Smooth muscle cell (in vitro differentiated cells): Measurements from ENCODE around the gene DEDD2. TPM values are rescaled to one million over a fixed set of nuclear protein-coding genes. Genes with fewer than 3 reads are reported as not detected.

Source experiments
- DNase-seq: peaks from one replicate; lab custom pipeline; 2025; ENCODE audit not compliant: unreplicated experiment; lab: John Stamatoyannopoulos, UW
- H2AFZ ChIP-seq: fragments of 200-600 bp; sonication (generic); 2 replicates; pipeline ENCODE4 v1.6.0; 2016; ENCODE audit warnings: antibody characterized with exemption, low read depth, mild to moderate bottlenecking
- H3F3A ChIP-seq: fragments of 200-600 bp; sonication (generic); 2 replicates; pipeline ENCODE4 v1.6.0; 2017; ENCODE audit warnings: antibody characterized with exemption, low read depth
- H3K27ac ChIP-seq: fragments of 200-600 bp; sonication (generic); 2 replicates; pipeline ENCODE4 v1.5.1; 2016; ENCODE audit warnings: low read depth, mild to moderate bottlenecking
- H3K27me3 ChIP-seq: fragments of 200-600 bp; sonication (generic); 2 replicates; pipeline ENCODE4 v1.6.1; 2016; ENCODE audit warnings: low read depth, mild to moderate bottlenecking
- H3K36me3 ChIP-seq: fragments of 200-600 bp; sonication (generic); 2 replicates; pipeline ENCODE4 v1.5.1; 2016; ENCODE audit warnings: low read depth
- H3K4me1 ChIP-seq: fragments of 200-600 bp; sonication (generic); 2 replicates; pipeline ENCODE4 v1.5.1; 2016; ENCODE audit warnings: low read depth
- H3K4me2 ChIP-seq: fragments of 200-600 bp; sonication (generic); 2 replicates; pipeline ENCODE4 v1.6.0; 2016; ENCODE audit warnings: mild to moderate bottlenecking
- H3K4me3 ChIP-seq: fragments of 200-600 bp; sonication (generic); 2 replicates; pipeline ENCODE4 v1.5.1; 2016; ENCODE audit warnings: mild to moderate bottlenecking
- H3K79me2 ChIP-seq: fragments of 200-600 bp; sonication (generic); 2 replicates; pipeline ENCODE4 v1.6.0; 2016; ENCODE audit warnings: low read depth, mild to moderate bottlenecking
- H3K9ac ChIP-seq: fragments of 200-600 bp; sonication (generic); 2 replicates; pipeline ENCODE4 v1.6.0; 2016; ENCODE audit warnings: low read depth
- H3K9me3 ChIP-seq: fragments of 200-600 bp; sonication (generic); replicated peaks from 2 replicates; pipeline ENCODE4 v1.5.1; 2016; ENCODE audit warnings: low read depth
- H4K20me1 ChIP-seq: fragments of 200-600 bp; sonication (generic); 2 replicates; pipeline ENCODE4 v1.6.0; 2016; ENCODE audit warnings: low read depth
- WGBS: methylation state at CpG from one replicate; pipeline ENCODE4 v1.1.7; 2016; ENCODE audit warnings: low lambda C conversion rate; 5-methylcytosine and 5-hydroxymethylcytosine counted together
- polyA plus RNA-seq: library from polyadenylated mRNA; unstranded; fragments of >200 nt; fragmentation: Nextera tagmentation; extraction: Ambion mirVana; gene quantifications from 2 replicates; pipeline ENCODE4 v1.2.1, GENCODE V29; 2016
- total RNA-seq: library from RNA; depleted of rRNA; stranded (reverse); fragments of >200 nt; gene quantifications from 2 replicates; pipeline ENCODE4 v1.2.3, GENCODE V29; 2014
- TF ChIP-seq, protein P1 (sequence below): fragments of 200-600 bp; sonication (generic); IDR thresholded peaks from 2 replicates; pipeline ENCODE4 v1.5.1; 2017; ENCODE audit warnings: borderline replicate concordance, mild to moderate bottlenecking, antibody characterized with exemption; ENCODE audit not compliant: insufficient read depth, poor library complexity, severe bottlenecking

The DEDD2 gene
- total and polyA plus RNA-seq, 2 experiments from 2014 or later = 22.4 to 35.4 TPM

- no peak overlapping the region for H3K4me3 ChIP-seq
- peaks cover 62% of the 10 kb centered on the region for H3K27me3 ChIP-seq
- no peaks in the 10 kb centered on the region for H4K20me1 ChIP-seq
- H3K79me2 ChIP-seq = no peaks in the 10 kb centered on the region
- 39% methylated on average over 6 of the region's 6 CpGs for WGBS
- H2AFZ ChIP-seq = no peak overlapping the region
- H3K9ac ChIP-seq = no peak overlapping the region
- no peaks in the 10 kb centered on the region for H3K4me1 ChIP-seq
- H3K36me3 ChIP-seq = no peaks in the 10 kb centered on the region
- H3K27ac ChIP-seq = no peak overlapping the region
- TF ChIP-seq, protein P1, sequence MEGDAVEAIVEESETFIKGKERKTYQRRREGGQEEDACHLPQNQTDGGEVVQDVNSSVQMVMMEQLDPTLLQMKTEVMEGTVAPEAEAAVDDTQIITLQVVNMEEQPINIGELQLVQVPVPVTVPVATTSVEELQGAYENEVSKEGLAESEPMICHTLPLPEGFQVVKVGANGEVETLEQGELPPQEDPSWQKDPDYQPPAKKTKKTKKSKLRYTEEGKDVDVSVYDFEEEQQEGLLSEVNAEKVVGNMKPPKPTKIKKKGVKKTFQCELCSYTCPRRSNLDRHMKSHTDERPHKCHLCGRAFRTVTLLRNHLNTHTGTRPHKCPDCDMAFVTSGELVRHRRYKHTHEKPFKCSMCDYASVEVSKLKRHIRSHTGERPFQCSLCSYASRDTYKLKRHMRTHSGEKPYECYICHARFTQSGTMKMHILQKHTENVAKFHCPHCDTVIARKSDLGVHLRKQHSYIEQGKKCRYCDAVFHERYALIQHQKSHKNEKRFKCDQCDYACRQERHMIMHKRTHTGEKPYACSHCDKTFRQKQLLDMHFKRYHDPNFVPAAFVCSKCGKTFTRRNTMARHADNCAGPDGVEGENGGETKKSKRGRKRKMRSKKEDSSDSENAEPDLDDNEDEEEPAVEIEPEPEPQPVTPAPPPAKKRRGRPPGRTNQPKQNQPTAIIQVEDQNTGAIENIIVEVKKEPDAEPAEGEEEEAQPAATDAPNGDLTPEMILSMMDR = no peak
- H3F3A ChIP-seq = no peaks in the 10 kb centered on the region
- DNase-seq = no peak
- H3K9me3 ChIP-seq = no peaks in the 10 kb centered on the region
- H3K4me2 ChIP-seq = no peak overlapping the region
Observed at GRCh38 chr19:42174958-42175734, 42.3 kb downstream of the DEDD2 start.

DNA sequence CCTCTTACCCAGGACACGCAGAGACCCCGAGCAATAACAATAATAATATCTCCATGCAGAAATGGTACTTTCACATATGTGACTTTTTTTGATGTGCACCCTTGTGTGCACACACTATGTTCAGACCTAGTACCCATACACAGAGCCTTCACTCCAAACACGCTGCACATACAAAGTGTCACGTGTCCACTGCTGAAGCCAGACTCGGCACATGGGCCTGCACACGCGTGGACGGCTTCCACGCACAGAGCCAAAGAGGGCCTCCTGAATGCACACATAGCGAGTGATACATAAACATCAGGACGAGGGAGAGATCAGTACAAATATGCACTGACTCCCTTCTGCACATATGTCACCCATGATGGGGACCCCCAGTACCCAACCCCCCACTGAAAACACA lies 43.3 kb downstream of the DEDD2 start:
- Histone ChIP-seq H3K4me2 (no peak overlapping the region), H3K4me1 (no peaks in the 10 kb centered on the region), H3K27me3 (peaks cover 52% of the 10 kb centered on the region), H3K4me3 (no peak overlapping the region), H3K36me3 (no peaks in the 10 kb centered on the region), H3K9ac (no peak overlapping the region), H3F3A (no peaks in the 10 kb centered on the region), H2AFZ (no peak overlapping the region), H3K27ac (no peak overlapping the region), H4K20me1 (no peaks in the 10 kb centered on the region), H3K9me3 (no peaks in the 10 kb centered on the region), H3K79me2 (no peaks in the 10 kb centered on the region)
- no peak for DNase-seq
- 89% methylated on average over 11 of the region's 11 CpGs for WGBS
- TF ChIP-seq, protein P1 = no peak

- WGBS = 84% methylated on average over 5 of the region's 5 CpGs
- H3K27me3 ChIP-seq = peaks cover 47% of the 10 kb centered on the region
- no peaks in the 10 kb centered on the region for H3F3A ChIP-seq
- no peak overlapping the region for H3K4me2 ChIP-seq
- no peak overlapping the region for H3K9ac ChIP-seq
- H3K36me3 ChIP-seq = no peaks in the 10 kb centered on the region
- H3K79me2 ChIP-seq = no peaks in the 10 kb centered on the region
- H3K4me3 ChIP-seq = no peak overlapping the region
- H4K20me1 ChIP-seq = no peaks in the 10 kb centered on the region
- H3K4me1 ChIP-seq = no peaks in the 10 kb centered on the region
- H3K27ac ChIP-seq = no peak overlapping the region
- no peak overlapping the region for H2AFZ ChIP-seq
- no peak for DNase-seq
- no peaks in the 10 kb centered on the region for H3K9me3 ChIP-seq
- TF ChIP-seq, protein P1 = no peak
Observed at GRCh38 chr19:42173695-42174094, 43.8 kb downstream of the DEDD2 start.

- WGBS = 86% methylated on average over 7 of the region's 7 CpGs
- Histone ChIP-seq H3K36me3 (no peaks in the 10 kb centered on the region), H3K9ac (no peak overlapping the region), H3K9me3 (no peaks in the 10 kb centered on the region), H3K27me3 (peaks cover 35% of the 10 kb centered on the region), H3K4me3 (no peak overlapping the region), H3K4me2 (no peak overlapping the region), H3K27ac (no peak overlapping the region), H3F3A (no peaks in the 10 kb centered on the region), H4K20me1 (no peaks in the 10 kb centered on the region), H3K79me2 (no peaks in the 10 kb centered on the region), H2AFZ (no peak overlapping the region), H3K4me1 (no peaks in the 10 kb centered on the region)
- DNase-seq = no peak
- TF ChIP-seq, protein P1 = no peak
Observed at GRCh38 chr19:42172261-42172660, 45.2 kb downstream of the DEDD2 start.
